Brain microvascular endothelial cell (primary cell): ENCODE measurements around the gene SUPT3H.

ENCODE experiments used
- DNase-seq: peaks from one replicate; pipeline ENCODE4 v3.0.0-alpha.2; 2020
- H3K27ac ChIP-seq: fragments of 250-450 bp; sonication (Bioruptor Pico); 2 replicates; pipeline ENCODE4 v1.5.1; 2020; ENCODE audit warnings: mild to moderate bottlenecking, moderate library complexity
- H3K27me3 ChIP-seq: fragments of 250-450 bp; sonication (Bioruptor Pico); replicated peaks from 2 replicates; pipeline ENCODE4 v1.5.1; 2020; ENCODE audit warnings: mild to moderate bottlenecking
- H3K36me3 ChIP-seq: fragments of 250-450 bp; sonication (Bioruptor Pico); replicated peaks from 2 replicates; pipeline ENCODE4 v1.5.1; 2020; ENCODE audit warnings: mild to moderate bottlenecking
- H3K4me3 ChIP-seq: 2 replicates; pipeline ENCODE4 v1.5.1; 2011; ENCODE audit warnings: low read depth, mild to moderate bottlenecking, control low read depth, low read length, moderate library complexity
- in situ Hi-C: cut with HindIII; loops from 2 replicates; pipeline ENCODE4 v1.10.0; 2017; ENCODE audit warnings: low sequenced_read_pairs, low pct_ligation_motif_present
- TF ChIP-seq, protein P1 (sequence below): IDR thresholded peaks from 2 replicates; pipeline ENCODE4 v1.5.1; 2011; ENCODE audit warnings: low read depth, mild to moderate bottlenecking, moderate library complexity, low read length, control low read depth, inconsistent platforms; ENCODE audit errors: missing control alignments

Gene SUPT3H

DNA sequence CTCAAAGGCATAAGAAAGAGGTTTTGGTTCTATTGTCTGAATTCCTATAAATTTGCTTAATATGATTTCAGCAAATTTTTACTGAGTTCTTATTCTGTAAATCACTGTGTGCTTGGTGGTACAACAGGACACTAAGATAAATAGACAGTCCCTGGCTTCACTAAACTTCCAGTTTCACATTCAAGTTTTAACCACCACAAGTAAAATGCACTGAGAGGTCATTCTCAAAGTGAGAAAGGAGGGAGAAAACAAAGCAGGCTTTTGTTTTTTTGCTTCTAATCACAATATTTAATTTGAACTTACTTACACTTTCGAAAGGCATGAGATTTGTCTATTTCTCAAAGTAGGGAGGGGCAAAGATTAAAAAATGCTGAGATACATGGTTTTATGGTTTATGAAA, 544.5 kb downstream of the SUPT3H start:
- Histone ChIP-seq H3K4me3 (no peak overlapping the region), H3K36me3 (no peaks in the 10 kb centered on the region), H3K27me3 (no peaks in the 10 kb centered on the region), H3K27ac (no peak overlapping the region)
- DNase-seq = no peak
- TF ChIP-seq, protein P1, sequence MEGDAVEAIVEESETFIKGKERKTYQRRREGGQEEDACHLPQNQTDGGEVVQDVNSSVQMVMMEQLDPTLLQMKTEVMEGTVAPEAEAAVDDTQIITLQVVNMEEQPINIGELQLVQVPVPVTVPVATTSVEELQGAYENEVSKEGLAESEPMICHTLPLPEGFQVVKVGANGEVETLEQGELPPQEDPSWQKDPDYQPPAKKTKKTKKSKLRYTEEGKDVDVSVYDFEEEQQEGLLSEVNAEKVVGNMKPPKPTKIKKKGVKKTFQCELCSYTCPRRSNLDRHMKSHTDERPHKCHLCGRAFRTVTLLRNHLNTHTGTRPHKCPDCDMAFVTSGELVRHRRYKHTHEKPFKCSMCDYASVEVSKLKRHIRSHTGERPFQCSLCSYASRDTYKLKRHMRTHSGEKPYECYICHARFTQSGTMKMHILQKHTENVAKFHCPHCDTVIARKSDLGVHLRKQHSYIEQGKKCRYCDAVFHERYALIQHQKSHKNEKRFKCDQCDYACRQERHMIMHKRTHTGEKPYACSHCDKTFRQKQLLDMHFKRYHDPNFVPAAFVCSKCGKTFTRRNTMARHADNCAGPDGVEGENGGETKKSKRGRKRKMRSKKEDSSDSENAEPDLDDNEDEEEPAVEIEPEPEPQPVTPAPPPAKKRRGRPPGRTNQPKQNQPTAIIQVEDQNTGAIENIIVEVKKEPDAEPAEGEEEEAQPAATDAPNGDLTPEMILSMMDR = no peak
- in situ Hi-C loops = no loop called here

- DNase-seq = peak; percentile 16
- Histone ChIP-seq H3K27me3 (no peaks in the 10 kb centered on the region), H3K27ac (no peak overlapping the region), H3K36me3 (no peaks in the 10 kb centered on the region), H3K4me3 (no peak overlapping the region)
- TF ChIP-seq, protein P1 = no peak
- in situ Hi-C loops = no loop called here
Measured at GRCh38 chr6:44831002-44831610, 546.6 kb downstream of the SUPT3H start.

GRCh38 chr6:44829836-44830235, 547.9 kb downstream of the SUPT3H start:
- TF ChIP-seq, protein P1 = no peak
- no peak for DNase-seq
- no peaks in the 10 kb centered on the region for H3K27me3 ChIP-seq
- no peak overlapping the region for H3K4me3 ChIP-seq
- in situ Hi-C loops = no loop called here
- no peak overlapping the region for H3K27ac ChIP-seq
- H3K36me3 ChIP-seq = no peaks in the 10 kb centered on the region

DNA sequence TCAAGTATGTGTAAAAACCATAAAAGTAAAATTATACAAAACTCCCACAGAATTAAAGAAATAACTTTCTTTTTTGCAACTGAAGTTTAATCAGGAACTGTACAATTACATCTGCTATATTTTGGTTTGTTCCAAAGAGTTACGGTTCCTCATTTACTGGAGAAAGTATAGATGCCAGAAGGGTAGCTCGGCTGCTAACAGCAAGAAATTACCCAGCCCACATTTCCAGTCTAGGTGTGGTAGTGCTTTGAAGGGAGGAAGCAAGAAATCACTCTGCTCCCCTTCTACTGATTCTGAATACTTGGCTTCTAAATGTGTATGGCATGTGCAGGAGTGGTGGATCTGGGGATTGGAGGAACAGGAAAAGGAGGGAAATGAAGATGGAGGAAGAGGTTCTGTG, 549.0 kb downstream of the SUPT3H start:
- no peaks in the 10 kb centered on the region for H3K36me3 ChIP-seq
- no peak for DNase-seq
- in situ Hi-C loops = no loop called here
- H3K27me3 ChIP-seq = no peaks in the 10 kb centered on the region
- TF ChIP-seq, protein P1 = no peak
- H3K27ac ChIP-seq = no peak overlapping the region
- H3K4me3 ChIP-seq = no peak overlapping the region

- Histone ChIP-seq H3K36me3 (no peaks in the 10 kb centered on the region), H3K27me3 (no peaks in the 10 kb centered on the region), H3K4me3 (no peak overlapping the region), H3K27ac (no peak overlapping the region)
- TF ChIP-seq, protein P1 = no peak
- in situ Hi-C loops = no loop called here
- DNase-seq = no peak
Measured at GRCh38 chr6:44826025-44826676, 551.6 kb downstream of the SUPT3H start.

DNA sequence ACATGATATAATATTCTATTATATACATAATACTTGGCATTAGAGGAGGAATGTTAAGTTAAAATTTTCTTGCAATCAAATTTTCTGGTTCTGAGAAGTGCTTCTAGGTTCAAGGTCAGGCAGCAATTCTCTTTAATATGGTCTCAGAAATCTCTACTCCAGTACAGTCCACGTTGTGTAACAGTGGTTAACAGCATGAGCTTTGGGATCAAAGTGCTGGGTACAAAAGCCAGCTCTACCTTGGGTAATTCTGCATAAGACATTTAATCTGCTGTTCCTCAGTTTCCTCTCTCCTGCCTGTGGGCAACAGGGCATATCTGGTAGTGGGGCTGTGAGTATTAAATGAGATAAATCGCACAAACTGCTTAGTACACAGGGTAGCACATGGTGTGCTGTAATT, 552.5 kb downstream of the SUPT3H start:
- H3K36me3 ChIP-seq = no peaks in the 10 kb centered on the region
- TF ChIP-seq, protein P1 = no peak
- in situ Hi-C loops = no loop called here
- no peak for DNase-seq
- H3K27ac ChIP-seq = no peak overlapping the region
- H3K27me3 ChIP-seq = no peaks in the 10 kb centered on the region
- H3K4me3 ChIP-seq = no peak overlapping the region
